ENCODE measurements around the gene GPATCH8.
A peak's percentile ranks its signal among the peaks of the same experiment; 100 is the strongest.

Gene GPATCH8

DNA sequence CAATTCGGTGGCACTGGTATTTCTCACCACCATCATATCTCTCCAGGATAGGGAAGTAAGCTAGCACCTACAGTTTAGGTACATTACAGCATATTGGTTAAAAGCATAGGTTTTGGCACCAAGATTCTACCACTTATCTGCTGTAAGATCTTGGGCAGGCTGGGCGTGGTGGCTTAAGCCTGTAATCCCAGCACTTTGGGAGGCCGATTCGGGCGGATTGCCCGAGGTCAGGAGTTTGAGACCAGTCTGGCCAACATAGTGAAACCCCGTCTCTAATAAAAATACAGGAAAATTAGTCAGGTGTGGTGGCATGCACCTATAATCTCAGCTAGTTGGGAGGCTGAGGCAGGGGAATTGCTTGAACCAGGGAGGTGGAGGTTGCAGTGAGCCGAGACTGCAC lies 51.4 kb downstream of the GPATCH8 start:
- DNase-seq (ENCODE audit: low read depth, low spot score): no peak

DNA sequence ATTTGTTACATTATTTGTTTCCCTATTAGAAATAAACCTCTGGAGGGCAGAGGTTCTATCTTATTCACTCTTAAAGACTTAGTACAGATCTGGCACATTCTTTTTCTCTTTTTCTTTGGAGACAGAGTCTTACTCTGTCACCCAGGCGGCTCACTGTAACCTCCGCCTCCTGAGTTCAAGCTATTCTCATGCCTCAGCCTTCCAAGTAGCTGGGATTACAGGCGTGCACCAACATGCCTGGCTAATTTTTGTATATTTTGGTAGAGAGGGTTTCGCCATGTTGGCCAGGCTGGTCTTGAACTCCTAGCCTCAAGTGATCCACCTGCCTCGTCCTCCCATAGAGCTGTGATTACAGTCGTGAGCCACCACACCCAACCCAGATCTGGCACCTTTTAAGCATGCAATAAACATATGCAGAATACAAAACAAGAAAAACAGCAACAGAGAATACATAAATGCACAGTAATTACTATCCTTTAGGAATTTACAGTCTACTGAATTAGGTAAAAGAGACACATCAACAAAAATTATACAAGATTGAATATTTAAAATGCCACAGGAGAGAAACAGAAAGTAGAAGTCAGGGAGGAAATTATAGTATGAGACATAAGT lies 52.1 kb downstream of the GPATCH8 start:
- no peak for DNase-seq (ENCODE audit: low read depth, low spot score)

DNA sequence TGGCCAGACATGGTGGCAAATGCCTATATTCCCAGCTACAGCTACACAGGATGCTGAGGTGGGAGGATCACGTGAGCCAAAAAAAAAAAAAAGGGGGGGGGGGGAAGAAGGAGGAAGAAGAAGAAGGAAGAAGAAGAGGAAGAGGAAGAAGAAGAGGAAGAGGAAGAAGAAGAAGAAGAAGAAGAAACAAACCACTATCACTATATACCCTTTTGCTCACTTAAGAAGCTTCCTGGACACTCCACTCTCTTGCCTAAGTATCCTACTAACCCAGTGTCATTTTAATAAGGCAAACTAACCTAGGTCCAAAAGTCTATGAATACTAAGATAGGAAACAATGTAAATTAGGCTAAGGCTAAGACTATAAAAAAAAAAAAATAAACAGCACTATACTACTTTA lies 54.8 kb downstream of the GPATCH8 start:
- DNase-seq (ENCODE audit: low read depth, low spot score): no peak

DNA sequence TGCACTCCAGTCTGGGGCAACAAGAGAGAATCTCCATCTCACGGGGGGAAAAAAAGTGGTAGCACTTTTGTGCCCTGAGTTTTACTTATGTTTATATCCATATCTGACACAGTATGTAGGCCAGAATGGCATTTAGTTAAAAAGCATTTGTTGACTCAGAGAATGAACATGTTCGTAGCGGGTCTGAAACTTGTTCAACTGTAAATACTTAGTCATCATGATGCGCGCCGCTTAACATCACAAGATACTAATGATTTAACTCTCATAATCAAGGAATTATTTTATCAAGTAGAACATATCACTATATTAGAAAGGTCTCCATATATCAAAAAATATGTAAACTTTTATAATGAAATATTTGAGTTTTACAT lies 58.5 kb downstream of the GPATCH8 start:
- DNase-seq (ENCODE audit: low read depth, low spot score): peak; percentile 18

DNA sequence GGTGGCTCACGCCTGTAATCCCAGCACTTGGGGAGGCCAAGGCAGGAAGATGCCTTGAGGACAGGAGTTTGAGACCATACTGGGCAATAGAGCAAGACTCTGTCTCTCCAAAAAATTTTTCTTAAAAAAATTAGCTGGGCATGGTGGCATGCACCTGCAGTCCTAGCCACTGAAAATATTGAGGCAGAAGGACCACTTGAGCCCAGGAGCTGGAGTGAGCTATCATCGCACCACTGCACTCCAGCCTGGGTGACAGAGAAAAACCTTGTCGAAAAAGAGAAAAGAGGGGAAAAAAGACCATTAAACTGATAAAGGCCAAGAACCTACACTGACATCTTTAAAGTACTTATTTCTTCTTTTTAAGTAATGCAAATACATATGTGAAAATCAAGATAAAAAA lies 60.4 kb downstream of the GPATCH8 start:
- no peak for DNase-seq (ENCODE audit: low read depth, low spot score)

DNA sequence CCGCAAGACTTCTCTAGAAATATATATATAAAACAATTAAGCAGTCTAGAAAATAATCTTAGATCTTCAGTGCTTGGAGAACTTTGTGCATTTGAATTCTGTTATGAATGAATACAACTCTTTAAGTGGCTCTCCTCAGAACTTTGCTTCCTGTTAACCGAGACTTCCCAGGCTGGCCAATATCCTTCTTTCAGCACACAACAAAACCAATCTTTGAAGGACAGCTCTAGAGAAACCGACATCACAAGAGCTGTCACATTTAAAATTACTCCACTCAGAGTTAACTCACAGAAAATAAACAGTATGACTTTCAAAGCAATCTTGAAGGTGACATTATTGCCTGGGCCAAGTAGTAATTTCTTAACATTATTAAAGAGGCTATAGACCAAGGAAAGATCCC lies 64.0 kb downstream of the GPATCH8 start:
- no peak for DNase-seq (ENCODE audit: low read depth, low spot score)

DNA sequence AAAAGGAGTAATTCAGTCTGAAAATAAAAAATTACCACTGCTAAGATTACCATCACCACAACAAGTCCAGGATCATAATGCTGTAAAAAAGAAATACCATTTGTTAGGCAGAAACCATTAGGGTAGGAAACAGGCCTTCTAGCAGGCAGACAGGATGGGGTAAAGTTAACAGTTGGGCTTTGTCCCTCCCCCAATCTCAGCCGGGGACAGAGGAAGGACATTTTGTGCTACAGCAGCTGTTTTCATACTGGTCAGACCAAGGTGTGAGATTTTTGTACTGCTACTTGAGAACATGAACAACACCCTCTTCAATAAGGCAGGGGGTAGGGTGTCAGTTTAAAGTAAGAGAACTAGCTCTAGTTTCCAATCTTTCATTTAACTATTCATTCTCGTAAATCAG lies 64.6 kb downstream of the GPATCH8 start:
- DNase-seq (ENCODE audit: low read depth, low spot score): no peak

DNA sequence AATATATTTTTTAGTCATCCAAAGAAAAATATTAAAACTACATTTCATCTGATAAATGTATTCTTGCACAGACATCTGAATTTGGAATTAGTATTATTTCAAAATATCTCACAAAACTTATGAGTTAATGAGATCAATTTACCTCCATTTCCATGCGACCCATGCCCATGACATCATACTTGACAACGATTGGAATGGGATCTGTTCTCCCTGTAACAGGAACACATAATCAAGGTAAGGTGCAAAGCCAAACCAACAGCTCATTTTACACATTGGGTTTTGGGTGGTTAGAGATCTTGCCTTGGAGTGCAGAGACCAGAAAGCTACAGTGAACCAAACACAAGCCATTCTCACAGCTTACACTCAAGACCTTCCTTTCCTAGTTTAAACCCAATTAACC lies 66.9 kb downstream of the GPATCH8 start:
- no peak for DNase-seq (ENCODE audit: low read depth, low spot score)

DNA sequence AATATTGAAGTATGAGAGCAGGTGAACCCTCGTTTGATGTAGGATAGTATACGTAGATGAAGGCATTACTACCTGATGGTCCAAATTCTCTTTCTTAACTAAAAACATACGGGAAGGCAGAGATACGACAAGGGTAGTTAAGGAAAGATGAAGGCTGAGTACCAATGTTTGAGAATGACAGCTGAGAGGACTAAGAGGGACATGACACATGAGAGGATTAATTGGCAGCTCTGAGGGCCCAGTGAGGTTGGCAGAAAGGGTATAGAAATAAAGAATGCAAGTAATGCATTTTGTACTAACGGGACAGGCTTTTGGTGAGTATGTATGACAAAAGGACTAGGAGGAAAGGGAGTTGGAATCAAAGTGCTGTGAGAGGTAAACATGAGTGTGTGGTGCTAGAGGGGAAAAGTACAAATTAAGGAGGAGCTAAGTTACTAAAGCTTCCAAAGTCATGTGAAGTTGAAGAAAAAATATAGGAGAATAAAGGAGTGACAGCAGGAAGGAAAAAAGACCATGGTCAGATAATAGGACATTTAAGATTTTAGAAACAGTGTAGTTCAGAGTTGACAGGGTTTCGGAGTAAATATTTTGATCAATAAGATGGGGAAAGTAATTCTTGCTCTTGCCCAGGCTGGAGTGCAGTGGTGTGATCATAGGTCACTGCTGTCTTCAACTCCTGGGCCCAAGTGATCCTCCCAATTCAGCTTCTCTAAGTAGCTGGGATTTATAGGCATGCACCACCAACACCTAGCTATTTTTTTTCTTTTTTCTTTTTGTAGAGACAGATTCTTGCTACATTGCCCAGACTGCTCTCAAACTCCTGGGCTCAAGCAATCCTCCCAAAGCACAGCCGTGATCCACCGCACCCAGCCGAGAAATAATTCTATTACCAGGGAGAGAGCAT lies 70.7 kb downstream of the GPATCH8 start:
- no peak for DNase-seq (ENCODE audit: low read depth, low spot score)

DNA sequence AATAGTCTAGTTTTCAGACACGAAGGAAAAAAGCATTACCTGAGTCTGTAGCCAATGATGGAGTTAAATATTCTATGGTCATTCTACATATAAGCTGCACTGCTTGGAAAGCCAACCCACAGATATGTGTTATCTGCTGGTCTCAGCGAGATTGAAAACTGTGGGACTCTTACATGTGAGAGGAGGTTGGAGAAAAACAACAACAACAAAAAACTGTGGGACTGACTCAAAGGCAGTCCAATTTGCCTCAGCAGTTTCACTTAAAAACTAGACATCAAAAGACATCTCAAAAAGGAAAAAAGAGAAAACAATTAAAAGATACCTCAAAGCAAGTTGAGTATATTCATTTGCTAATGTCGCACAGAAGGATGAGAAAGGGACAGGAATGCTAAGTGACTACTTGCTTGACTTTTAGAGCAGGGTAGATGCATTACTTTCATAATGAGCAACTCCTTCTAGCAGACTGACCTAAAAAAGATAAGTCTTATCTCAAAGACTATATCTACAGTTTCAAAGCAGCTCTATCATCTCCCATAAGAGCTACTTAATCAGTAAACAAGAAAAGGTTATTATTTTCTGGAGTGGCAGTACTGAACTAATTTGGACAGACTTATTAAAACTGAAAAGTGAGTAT lies 78.3 kb downstream of the GPATCH8 start:
- no peak for DNase-seq (ENCODE audit: low read depth, low spot score)

DNA sequence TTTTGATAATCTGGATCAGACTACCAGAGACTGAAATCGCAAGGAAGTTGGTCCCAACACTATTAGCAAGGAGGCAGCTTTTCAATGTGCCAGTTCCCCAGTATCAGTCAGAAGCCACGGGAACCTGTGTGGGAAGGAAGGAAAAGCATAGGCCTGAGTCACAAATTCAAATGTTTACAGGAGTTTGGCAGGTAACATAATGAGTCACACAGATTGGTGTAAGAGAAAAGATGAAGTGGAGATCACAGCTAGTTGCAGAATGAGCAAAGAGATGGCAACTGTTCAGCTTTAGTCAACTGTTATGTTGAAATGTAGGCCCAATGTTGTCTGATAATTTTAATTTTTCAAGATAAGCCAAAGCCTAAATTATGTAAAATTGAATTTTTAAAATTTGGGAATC lies 85.7 kb downstream of the GPATCH8 start:
- DNase-seq (ENCODE audit: low read depth, low spot score): no peak

DNA sequence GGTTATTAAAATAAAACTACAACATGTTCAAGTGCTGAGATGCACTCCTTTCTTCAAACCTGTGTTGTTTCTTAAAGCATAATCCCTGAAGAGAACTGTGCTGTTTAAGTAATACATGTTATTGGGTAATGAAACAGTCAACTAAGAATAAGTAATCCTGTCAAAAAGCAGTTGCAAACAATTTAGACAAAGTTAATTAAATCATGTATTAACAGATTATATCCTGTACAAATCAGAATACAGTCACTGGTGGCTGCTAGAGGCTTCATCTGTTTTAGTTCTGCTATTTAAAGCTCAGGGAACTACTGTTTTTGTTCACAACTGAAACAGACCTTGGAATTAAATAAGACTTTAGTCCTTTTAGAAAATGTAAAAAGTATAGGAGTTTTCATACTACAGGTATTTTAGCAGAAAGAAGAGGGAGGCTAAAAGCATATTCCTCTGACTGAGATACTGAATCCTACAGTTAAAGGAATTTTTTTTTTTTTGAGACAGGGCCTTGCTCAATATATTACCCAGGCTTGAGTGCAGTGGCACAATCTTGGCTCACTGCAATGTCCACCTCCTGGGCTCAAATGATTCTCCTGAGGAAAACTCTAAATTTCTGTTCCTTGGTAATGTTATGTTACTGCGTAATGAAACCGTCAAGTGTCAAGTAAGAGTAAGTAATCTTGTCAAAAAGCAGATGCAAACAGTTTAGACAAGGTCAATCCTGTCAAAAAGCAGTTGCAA lies 86.5 kb downstream of the GPATCH8 start:
- no peak for DNase-seq (ENCODE audit: low read depth, low spot score)

DNA sequence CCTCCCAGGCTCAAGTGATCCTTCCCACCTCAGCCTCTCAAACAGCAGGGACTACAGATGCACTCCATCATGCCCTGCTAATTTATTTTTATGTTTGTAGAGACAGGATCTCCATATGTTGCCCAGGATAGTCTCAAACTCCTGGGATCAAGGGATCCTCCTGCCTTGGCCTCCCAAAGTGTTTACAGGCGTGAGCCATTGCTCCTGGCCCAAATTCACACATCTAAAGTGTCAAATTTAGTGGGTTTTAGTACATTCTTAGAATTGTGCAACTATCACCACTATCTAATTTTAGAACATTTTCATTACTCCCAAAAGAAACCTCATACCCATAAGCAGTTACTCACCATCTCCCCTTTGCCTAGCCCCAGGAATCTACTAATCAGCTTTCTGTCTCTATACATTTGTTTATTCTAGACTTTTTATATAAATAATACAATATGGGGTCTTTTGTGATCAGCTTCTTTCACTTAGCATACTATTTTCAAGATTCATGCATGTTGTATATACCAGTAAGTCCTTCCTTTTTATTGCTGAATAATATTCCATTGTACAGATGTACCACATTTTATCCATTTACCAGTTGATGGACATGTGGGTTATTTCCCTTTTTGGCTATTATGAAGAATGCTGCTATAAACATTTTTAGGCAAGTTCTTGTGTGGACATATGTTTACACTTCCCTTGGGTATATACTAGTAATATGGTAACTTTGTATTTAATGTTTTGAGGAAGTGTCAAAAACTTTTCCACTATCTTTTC lies 88.6 kb downstream of the GPATCH8 start:
- DNase-seq (ENCODE audit: low read depth, low spot score): no peak

DNA sequence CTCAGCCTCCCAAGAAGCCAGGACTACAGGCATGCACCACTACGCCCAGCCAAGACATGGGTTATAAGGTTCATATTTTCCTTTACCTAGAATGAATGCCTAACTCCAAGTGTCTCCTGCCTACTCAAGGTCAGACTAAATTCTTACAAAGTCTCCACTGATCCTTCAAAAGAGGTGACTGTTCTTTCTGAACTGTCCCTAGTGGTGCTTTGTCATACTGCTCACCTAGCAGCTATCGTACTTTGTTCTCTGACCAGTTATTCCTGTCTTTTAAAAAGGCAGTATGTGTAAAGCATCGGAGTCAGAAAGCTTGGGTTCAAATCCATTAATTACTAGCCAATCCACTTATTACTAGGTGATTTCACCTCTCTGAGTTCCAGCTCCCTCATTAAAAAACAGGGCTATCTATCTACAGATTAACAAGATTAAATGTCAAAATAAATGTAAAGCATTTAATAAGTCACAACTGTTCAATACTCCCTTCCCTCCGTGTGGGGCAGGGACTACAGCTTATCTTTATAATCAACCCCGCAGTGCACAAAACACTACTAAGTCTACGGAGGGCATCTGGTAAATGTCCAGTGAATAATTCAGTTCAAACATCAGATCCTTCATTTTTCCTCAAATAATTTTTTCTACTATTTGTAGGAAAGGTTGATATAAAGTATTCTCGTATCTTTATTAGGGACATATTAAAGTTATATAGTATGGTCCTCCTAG lies 93.7 kb downstream of the GPATCH8 start:
- no peak for DNase-seq (ENCODE audit: low read depth, low spot score)

DNA sequence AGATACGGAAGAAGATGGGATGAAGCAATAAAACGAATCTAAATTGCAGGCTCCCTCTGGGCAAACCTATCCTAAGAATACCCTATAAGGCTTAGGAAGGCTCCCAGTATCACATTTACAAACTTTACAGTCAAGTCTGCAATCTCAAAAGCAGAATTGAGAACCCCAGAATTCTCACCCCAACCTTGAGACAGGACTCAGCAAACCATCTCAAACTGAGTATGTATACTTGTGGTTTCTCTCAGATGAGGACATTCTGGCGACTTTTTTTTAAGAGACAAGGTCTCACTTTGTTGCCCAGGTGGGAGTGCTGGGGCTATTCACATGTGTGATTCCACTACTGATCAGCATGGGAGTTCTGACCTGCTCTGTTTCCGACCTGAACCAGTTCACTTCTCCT lies 94.4 kb downstream of the GPATCH8 start:
- DNase-seq (ENCODE audit: low read depth, low spot score): no peak

DNA sequence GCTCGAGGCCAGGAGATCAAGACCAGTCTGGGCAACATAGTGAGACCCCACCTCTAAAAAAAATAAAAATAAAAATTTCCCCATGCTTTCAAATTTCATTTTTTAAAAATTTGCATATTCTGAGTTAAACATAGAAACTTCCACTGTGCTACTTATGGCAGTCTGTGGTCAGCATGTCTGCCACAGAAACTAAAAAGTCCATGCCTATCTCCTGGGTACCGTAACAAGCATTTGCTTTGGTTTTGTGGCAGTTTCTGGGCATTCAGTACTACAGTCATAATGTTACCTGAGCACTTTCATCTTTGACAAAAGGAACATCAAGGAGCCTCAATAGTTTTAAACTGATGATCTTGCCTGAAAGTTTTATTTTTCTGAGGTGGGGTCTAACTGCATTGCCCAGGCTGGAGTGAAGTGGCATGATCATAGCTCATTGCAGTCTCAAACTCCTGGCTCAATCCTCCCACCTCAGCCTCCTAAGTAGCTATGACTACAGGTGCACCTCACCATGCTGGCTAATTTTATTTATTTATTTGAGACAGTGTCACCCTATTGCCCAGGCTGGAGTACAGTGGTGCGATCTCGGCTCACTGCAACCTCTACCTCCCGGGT lies 100.5 kb downstream of the GPATCH8 start:
- no peak for DNase-seq (ENCODE audit: low read depth, low spot score)

DNA sequence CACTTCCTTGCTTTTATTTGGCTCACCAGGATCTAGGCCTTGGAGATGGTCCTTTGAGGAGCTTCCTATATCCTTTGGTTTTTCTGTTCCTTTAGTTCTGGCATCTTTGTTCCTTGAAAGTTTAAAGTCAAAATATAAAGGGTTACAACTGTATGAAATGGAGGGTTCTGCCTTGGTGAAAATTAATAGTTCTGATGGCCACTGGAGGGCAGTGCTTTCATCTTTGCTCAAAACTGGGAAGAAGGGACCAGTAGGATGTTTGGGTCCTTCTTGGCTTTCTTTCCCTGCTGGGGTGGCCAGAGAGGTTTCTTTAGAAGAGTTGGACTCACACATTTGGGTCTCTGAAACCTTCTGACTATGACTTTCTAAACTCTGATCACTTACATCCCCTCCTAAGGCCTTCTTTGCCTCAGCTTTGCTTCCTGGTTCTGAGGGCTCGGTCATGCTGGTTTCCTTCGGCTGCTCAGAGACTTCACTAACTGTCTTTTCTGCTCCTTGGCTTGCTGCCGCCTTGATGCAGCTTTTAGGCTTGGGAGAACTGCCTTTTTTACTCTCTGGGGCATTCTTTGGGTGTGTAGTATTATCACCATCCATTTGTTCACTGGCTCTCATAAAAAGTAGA lies 102.9 kb downstream of the GPATCH8 start:
- DNase-seq (ENCODE audit: low read depth, low spot score): no peak

DNA sequence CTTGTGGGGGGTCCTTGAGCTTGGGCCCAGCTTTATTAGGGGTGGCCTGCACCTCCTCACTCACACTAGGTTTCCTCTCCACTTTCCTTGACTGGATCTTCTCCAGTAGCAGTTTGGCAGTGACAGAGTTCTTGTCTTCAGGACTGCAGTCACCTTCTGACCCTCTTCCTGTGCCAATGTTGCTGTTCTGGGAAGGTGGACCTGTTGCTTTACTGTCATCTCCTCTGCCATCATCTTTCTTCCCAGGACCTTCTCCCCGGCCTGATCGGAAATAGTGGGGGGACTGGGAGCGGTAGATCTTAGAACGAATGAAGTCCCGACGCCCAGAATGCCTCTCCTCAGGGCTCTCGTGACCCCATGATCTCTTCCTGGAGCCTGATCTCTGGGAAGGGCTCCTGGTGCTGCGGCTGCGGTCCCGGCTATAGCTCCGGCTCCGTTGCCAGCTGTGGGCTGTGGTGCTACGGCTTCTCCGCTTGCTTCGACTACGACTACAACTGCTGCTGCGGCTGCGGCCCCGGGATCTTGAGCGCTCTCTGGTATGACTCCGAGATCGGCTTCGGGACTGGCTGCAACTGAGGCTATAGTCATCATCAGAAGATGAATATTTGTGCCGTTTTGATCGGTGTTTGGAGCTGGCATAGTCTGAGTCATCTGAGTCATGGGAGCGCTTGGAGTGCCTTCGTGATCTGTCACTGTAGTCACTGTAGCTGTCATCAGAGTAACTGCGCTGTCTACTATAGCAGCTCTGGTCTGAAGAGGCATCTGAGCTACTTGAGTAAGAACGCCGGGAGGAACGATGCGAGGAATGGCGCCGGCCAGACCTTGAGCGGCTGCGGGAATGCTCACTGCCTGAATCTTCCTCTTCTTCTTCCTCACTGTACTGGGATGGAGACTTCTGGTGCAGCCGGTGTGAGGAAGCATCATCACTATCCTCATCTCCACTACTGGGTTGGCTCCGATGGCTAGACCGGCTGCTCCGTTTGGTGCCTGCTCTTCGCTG lies 104.2 kb downstream of the GPATCH8 start:
- DNase-seq (ENCODE audit: low read depth, low spot score): no peak

All from brain pericyte (primary cell).